Activated B cell treated with CpG ODN at 0.5 μM for 24 hours (primary cell): ENCODE data around the gene UTS2R. TPM values are rescaled to one million over a fixed set of nuclear protein-coding genes. Genes with fewer than 3 reads are reported as not detected.

ENCODE experiments used
- ATAC-seq: fragments of 200-7000 bp; cut with Tn5 transposase; one replicate; pipeline ENCODE4 v1.10.0; 2021; ENCODE audit warnings: low read depth, mild to moderate bottlenecking, moderate library complexity
- CTCF ChIA-PET: fragments of 350-600 bp; sonication (Branson Sonifier 250); formaldehyde crosslinking; loops from one replicate; lab custom pipeline; 2021; ENCODE audit warnings: antibody characterized with exemption; lab: Charles Lee
- POLR2A ChIA-PET: fragments of 350-600 bp; sonication (Branson Sonifier 250); formaldehyde crosslinking; loops from one replicate; lab custom pipeline; 2021; ENCODE audit warnings: antibody characterized with exemption; lab: Charles Lee
- DNase-seq: peaks from one replicate; pipeline ENCODE4 v3.0.0; 2022
- H3K27ac Mint-ChIP-seq: one replicate; pipeline ENCODE4 v1.8.0; 2020; ENCODE audit warnings: mixed read lengths
- H3K27me3 Mint-ChIP-seq: one replicate; pipeline ENCODE4 v1.8.0; 2021; ENCODE audit warnings: mixed read lengths
- H3K36me3 Mint-ChIP-seq: one replicate; pipeline ENCODE4 v1.8.0; 2021; ENCODE audit warnings: low read depth, mixed read lengths
- H3K4me1 Mint-ChIP-seq: one replicate; pipeline ENCODE4 v1.8.0; 2021; ENCODE audit warnings: mixed read lengths
- H3K4me3 Mint-ChIP-seq: one replicate; pipeline ENCODE4 v1.8.0; 2020; ENCODE audit warnings: mild to moderate bottlenecking, mixed read lengths
- H3K9me3 Mint-ChIP-seq: one replicate; pipeline ENCODE4 v1.8.0; 2020; ENCODE audit warnings: mixed read lengths
- CTCF ChIP-seq: fragments of 200-600 bp; IDR thresholded peaks from one replicate; pipeline ENCODE4 v1.8.0; 2022; ENCODE audit warnings: antibody characterized with exemption, mild to moderate bottlenecking
- intact Hi-C: fragments of 100-400 bp; cut with micrococcal nuclease; formaldehyde crosslinking; loops from one replicate; pipeline ENCODE4 v1.15.1; 2024
- total RNA-seq: library from RNA; stranded (reverse); gene quantifications from 2 replicates; pipeline ENCODE4 v1.2.3, GENCODE V29; 2022

UTS2R gene
- total RNA-seq, 1 donor from 2014 or later, result not detected

- Mint-ChIP-seq H3K9me3 (no peaks in the 10 kb centered on the region), H3K4me3 (no peak overlapping the region), H3K36me3 (no peaks in the 10 kb centered on the region), H3K27me3 (peaks cover 19% of the 10 kb centered on the region), H3K27ac (no peak overlapping the region), H3K4me1 (peaks cover 6% of the 10 kb centered on the region)
- ChIA-PET CTCF (interaction anchor here (1.1 kb wide), 1 partner anchor 10 kb away, joined by 6 read pairs; no protein-coding TSS in a partner anchor), POLR2A (interaction anchor here (0.5 kb wide), 1 partner anchor 13 kb away, joined by 3 read pairs; no protein-coding TSS in a partner anchor)
- intact Hi-C loops, result no loop called here
- TF ChIP-seq CTCF, result no peak
- ATAC-seq (no peak), DNase-seq (no peak)
These were observed 5.8 kb upstream of the UTS2R start for GRCh38 chr17:82365606-82366295.

GRCh38 chr17:82366749-82367148 is 4.8 kb upstream of the UTS2R start:
- Mint-ChIP-seq H3K4me1 (peaks cover 11% of the 10 kb centered on the region), H3K27ac (no peak overlapping the region), H3K27me3 (peaks cover 21% of the 10 kb centered on the region), H3K36me3 (no peaks in the 10 kb centered on the region), H3K9me3 (no peaks in the 10 kb centered on the region), H3K4me3 (no peak overlapping the region)
- ATAC-seq (no peak), DNase-seq (no peak)
- intact Hi-C loops, result no loop called here
- ChIA-PET CTCF (interaction anchor here (1.1 kb wide), 1 partner anchor 11 kb away, joined by 6 read pairs; no protein-coding TSS in a partner anchor), POLR2A (no interaction called here)
- TF ChIP-seq CTCF, result no peak

- Mint-ChIP-seq H3K27me3 (peaks cover 23% of the 10 kb centered on the region), H3K27ac (no peak overlapping the region), H3K36me3 (no peaks in the 10 kb centered on the region), H3K4me3 (no peak overlapping the region), H3K4me1 (peaks cover 18% of the 10 kb centered on the region), H3K9me3 (no peaks in the 10 kb centered on the region)
- DNase-seq (no peak), ATAC-seq (no peak)
- ChIA-PET POLR2A (interaction anchor here (0.6 kb wide), 1 partner anchor 26 kb away, joined by 3 read pairs; no protein-coding TSS in a partner anchor), CTCF (no interaction called here)
- no peak for TF ChIP-seq CTCF
- intact Hi-C loops, result no loop called here
These were observed 3.6 kb upstream of the UTS2R start for GRCh38 chr17:82367724-82368524.

- ChIA-PET POLR2A (no interaction called here), CTCF (no interaction called here)
- no peak overlapping the region for H3K27ac Mint-ChIP-seq
- no peaks in the 10 kb centered on the region for H3K36me3 Mint-ChIP-seq
- peaks cover 30% of the 10 kb centered on the region for H3K27me3 Mint-ChIP-seq
- H3K9me3 Mint-ChIP-seq, result no peaks in the 10 kb centered on the region
- no peak for DNase-seq
- no peak for ATAC-seq
- H3K4me1 Mint-ChIP-seq, result peaks cover 24% of the 10 kb centered on the region
- intact Hi-C loops, result no loop called here
- no peak overlapping the region for H3K4me3 Mint-ChIP-seq
- TF ChIP-seq CTCF, result no peak
These were observed 2.4 kb upstream of the UTS2R start for GRCh38 chr17:82369211-82369610.
